ENCODE results near the gene SMNDC1. TPM values are rescaled to one million over a fixed set of nuclear protein-coding genes. Genes with fewer than 3 reads are reported as not detected.
"Not testable (repeated sequence)": the region's sequence is repeated elsewhere in the genome, so short reads cannot be mapped to it uniquely, and the experiment has no call there.

The SMNDC1 gene
- 8.4 and 11.5 TPM in 2 replicates for total RNA-seq

DNA sequence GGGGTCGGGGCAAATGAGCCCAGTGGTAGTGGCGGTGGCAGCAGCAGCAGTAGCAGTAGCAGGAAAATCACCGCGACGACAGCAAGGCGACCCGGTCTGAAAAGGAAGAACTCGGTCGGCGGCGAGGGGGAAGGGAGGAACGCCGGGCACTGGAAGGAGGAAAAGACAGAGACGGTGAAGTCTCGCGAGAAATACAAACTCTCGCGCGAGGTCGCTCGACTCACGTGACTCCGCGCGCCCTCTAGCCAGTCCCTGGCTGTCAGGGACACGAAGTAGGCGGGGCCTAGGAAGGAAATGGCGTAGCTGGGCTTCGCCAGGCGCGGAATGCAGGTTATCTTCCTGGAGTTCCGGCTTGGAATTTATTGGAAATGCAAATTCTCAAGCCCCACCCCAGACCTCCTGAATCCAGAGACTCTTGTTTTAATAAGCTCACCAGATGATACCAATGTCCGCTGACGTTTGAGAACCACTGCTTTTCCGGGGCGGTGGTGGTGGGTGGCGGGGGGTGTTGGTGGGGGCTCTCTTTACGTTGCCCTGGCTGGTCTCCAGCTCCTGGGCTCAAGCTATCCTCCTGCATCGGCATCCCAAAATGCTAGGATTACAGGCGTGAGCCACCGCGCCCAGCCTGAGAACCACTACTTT is at the start of gene SMNDC1:
Gene SMNDC1, minus strand, starts transcription at position 141 of the 642 bp plus-strand sequence. CDS start 1,333 bp downstream, outside the sequence.
- peak; percentile 96 for DNase-seq (ENCODE audit: extremely low read depth, low read depth, low spot score)

DNA sequence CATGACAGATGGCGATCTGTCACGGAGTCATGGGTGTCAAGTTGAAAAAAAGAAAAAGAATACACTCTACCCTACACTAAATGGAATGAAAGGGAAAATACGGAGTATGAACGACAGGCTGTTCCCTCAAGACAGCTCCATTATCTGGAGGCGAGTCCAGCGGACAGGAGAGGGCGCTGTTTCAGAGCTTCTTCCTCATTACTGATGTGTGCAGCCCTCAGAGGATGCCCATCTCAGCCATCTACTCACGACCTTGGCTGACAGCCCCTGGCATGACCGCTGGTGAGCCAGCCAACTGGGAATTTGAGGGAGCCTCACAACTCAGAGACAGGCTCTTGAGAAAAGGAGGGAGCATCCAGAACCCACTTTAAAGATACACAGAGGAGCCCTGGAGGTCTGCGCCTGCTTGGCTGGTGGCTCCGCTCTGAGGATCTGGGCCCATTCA is 49.6 kb upstream of the SMNDC1 start:
- no peak for DNase-seq (ENCODE audit: extremely low read depth, low read depth, low spot score)

DNA sequence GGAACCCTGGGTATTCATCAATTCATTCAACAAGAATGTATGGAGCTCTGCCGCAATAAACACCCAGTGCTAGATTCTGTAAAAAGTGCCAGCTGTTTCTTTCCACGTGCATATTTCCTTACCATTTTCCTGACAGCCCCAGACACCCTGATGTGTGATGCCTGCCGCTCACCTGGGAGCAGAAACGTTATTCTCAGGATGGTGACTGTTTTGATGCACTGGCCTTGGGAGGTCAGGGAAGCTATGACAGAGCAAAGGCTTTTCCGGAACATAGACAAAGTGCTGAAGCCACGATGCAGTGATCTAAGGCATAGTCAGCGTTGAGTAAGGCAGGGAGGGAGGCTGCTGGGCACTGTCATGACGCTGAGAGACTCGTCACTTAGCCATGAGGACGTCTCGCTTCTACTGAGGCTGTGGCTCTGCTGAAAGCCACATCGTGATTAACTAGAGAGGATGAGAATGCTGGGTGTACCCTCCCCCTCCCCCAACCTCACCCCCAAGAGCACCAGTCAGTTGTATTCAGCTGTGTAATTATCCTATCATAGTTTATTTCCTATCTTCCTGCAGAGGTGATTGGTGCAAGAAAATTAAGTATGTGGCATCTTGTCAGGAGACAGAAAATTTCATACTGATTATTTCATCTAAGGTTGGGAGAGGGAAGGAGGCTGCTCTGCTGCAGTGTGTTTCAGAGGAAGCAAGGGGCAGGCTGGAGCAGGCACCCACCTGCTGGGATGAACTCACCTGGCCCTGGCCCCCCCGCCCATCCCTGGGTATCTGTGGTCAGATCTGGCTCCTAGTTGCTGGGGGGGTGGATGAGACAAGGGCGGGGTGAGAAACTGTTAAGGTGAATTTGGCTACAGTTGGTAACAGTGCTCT is 48.8 kb upstream of the SMNDC1 start:
- DNase-seq (ENCODE audit: extremely low read depth, low read depth, low spot score): no peak

DNA sequence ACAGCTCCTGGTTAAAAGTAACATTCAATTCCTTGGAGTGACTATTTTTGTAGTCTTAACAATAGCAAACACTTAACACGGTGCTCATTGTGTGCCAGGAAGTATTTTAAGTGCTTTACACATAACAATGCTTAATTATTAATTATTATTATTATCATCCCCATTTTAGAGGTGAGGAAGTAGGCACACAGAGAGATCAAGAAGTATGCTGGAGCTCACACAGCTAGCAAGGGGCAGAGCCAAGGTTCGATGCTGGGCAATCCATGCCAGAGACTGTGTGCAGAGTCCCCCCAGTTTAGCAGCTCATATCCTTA is 48.2 kb upstream of the SMNDC1 start:
- no peak for DNase-seq (ENCODE audit: extremely low read depth, low read depth, low spot score)

DNA sequence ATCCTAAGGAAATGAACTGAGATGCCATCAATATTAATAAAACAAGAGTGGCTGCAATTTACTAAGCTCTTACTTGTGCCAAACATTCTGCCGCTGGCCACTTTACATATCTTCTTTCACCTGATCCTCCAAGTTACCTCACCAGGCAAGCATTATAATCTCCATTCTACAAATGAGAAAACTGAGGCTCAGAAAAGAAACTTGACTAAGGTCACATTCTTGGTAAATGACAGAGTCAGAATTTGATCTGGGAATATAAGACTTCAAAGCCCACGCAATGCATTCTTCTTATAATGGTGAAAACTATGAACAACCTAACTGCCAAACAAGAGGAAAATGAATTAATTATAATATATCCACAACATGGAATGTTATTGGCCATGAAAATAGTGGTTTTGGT is 46.1 kb upstream of the SMNDC1 start:
- DNase-seq (ENCODE audit: extremely low read depth, low read depth, low spot score): no peak

DNA sequence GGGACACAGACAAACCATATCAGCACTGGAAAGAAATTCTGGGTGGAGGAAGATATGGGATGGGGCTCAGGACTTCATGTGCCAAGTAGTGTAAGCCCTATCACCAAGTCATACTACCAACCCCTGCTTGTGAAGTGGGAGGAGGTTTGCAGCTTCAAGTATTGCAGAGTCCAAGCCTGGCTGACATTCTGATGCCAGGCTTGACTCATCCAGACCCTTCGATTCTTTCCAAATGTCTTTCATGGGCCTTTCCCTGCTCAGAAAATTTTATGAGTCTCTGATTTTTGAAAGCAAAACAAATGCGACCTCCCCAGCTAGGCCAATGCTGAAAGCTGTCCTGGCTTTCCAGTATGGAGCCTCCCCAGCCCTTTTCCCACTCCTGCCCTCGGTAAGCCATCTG is 45.1 kb upstream of the SMNDC1 start:
- DNase-seq (ENCODE audit: extremely low read depth, low read depth, low spot score): no peak

DNA sequence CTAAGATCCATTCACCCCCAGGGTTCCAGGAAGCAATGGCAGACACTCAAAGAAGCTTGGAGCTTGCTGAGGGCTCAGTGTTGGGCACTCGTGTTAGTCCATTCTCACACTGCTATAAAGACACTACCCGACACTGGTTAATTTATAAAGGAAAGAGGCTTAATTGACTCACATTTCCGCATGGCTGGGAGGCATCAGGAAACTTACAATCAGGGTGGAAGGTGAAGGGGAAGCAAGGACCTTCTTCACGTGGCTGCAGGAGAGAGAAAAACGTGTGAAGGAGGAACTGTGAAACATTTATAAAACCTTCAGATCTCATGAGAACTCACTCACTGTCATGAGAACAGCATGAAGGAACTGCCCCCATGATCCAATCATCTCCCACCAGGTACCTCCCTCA is 44.7 kb upstream of the SMNDC1 start:
- no peak for DNase-seq (ENCODE audit: extremely low read depth, low read depth, low spot score)

DNA sequence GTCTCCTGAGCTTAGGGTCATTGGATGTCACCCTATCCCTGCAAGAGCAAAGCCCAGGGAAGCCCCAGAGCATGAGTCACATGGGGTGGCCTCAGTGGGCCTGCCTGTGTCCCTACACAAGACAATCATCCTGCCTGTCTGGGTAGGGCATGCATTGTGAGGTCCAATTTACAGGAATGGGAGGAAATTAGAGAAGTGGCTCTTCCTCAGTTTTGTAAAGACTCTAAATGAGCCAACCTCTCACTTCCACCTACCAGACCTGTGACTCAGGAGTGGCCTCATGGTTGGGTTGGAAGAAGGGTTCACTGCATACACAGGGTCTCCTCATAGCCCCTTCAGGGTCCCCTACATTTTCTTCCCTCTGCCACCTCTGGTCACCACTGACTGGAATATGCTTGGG is 43.6 kb upstream of the SMNDC1 start:
- DNase-seq (ENCODE audit: extremely low read depth, low read depth, low spot score): no peak

DNA sequence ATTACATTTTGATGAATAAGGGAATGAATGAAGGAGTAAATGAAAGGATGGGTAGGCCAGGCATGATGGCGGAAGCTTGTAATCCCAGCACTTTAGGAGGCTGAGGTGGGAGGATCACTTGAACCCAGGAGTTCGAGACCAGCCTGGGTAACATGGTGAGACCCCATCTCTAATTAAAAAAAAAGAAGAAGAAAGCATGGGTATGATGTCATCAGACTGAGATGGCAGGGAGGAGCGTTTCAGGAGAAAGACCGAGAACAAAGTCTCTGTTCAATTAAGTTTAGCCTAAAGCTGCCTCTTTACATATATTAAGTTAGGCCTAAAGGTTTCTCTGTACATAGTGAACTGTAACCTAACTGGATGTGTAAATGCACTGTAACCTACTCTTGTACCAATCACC is 42.2 kb upstream of the SMNDC1 start:
- DNase-seq (ENCODE audit: extremely low read depth, low read depth, low spot score): no peak

DNA sequence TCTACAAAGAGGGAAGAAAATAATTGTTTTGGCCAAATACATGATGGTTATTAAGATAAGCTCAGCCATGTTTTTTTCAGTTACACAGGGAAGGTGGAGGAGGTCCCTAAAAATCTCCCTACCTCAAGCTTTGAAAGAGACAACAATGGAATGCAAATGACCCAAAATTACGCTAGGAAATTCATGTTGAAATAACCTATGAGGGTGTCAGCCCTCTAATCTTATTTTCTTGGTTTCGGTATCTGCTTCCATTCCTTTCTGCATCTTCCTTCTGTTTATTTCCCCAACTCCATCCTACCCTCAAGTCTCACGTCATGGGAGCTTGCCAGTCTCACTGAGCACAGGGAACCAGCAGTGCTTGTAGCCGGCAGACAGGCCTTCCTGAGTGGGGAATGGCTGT is 40.6 kb upstream of the SMNDC1 start:
- DNase-seq (ENCODE audit: extremely low read depth, low read depth, low spot score): no peak

DNA sequence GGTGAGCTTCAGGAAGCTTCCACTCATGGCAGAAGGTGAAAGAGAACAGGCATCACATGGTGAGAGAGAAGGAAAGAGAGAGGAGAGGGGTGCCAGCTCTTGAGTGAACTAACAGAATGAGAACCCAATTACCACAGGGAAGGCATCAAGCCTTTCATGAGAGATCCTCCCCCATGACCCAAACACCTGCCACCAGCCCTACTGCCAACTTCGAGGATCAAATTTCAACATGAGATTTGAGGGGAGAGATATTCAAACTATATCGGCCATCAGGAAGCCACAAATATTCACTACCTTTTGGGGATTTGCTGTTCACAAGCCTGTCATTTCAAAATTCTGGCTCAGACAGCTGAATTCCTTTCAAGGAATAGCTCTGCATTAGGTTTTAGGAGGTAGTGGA is 39.9 kb upstream of the SMNDC1 start:
- DNase-seq (ENCODE audit: extremely low read depth, low read depth, low spot score): no peak

DNA sequence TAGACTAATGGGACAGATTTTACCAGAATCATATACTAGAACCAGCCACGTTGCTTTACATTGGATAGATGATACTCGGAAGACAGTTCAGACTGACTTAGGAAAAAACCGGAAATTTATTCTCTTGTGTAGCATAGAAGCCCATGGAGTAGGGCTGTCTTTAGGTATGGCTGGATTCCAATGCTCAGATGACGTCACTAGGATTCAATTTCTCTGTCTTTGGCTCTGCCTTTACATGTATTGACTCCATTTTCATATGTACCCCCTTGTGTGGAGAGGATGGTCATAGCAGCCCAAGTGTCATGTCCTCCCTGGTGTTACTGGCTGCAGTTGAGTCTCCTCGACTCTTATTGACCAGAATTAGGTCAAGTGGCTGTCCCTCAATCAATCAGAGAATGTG is 39.2 kb upstream of the SMNDC1 start:
- no peak for DNase-seq (ENCODE audit: extremely low read depth, low read depth, low spot score)

DNA sequence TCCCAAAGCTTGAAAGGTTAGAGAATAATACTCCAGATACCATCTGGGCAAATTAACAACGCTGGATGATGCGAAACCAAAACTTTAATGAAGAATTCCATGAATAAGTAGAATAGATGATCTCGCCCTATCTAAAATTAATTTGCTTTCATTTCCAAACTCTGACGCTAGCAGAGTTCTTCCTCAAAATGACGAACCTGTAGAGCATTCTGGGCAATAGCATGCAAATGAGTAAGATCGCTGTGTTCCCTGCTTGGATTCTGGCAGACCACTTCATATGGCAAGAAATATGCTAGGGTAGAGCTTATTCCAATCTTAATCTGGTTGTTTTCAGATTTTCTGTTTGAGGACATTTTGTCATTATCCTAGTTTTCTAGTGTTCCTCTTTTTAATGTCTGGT is 36.1 kb upstream of the SMNDC1 start:
- DNase-seq (ENCODE audit: extremely low read depth, low read depth, low spot score): no peak

DNA sequence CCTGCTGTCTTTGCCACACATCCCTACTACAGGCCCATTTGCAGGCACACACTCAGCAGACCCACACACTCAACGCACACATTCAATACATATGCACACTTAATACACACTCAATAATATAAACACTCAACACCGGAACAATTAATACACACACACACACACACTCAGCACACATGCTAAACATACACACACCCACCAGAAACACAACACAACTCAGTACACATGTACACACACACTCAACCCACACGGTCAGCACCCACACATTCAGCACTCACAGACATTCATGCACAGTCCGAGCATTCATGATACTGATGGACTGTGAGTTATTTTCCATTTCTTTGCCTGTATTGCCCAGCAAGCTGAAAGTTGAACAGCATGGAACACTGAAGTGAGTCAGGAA is 35.4 kb upstream of the SMNDC1 start:
- DNase-seq (ENCODE audit: extremely low read depth, low read depth, low spot score): no peak

DNA sequence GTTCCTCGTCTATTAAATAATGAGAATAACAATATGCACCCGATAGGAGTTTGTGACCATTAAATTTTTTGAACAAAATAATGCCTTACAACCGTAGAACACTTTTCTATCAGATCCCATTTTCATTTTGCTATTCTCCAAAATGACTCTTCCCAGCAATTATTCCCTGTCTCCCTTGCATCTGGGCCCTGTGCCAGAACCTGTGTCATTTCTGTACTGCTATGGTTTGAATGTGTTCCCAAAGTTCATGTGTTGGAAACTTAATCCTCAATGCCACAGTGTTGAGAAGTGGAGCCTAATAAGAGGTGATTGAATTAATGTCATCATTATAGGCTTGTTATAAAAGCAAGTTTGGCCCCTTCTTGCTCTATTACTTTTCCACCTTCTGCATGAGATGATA is 33.2 kb upstream of the SMNDC1 start:
- DNase-seq (ENCODE audit: extremely low read depth, low read depth, low spot score): no peak

DNA sequence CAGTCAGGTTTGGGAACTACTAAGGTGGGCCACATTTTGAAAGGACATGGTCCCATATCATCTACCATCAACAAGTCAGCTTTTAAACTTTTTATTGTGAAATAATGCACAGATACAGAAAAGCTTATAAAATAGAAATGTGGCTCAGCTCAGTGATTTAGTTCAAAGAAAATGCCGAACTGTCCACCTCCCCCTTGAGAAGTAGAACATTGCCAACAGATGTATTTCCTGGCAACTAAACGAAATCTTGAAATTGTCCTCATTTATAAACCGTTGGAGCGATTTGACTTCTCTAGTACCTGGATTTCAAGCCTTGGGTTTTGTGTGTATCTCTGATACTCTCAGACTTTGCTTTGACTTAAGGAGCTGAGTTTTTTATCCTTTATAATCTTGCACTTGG is 32.7 kb upstream of the SMNDC1 start:
- DNase-seq (ENCODE audit: extremely low read depth, low read depth, low spot score): no peak

DNA sequence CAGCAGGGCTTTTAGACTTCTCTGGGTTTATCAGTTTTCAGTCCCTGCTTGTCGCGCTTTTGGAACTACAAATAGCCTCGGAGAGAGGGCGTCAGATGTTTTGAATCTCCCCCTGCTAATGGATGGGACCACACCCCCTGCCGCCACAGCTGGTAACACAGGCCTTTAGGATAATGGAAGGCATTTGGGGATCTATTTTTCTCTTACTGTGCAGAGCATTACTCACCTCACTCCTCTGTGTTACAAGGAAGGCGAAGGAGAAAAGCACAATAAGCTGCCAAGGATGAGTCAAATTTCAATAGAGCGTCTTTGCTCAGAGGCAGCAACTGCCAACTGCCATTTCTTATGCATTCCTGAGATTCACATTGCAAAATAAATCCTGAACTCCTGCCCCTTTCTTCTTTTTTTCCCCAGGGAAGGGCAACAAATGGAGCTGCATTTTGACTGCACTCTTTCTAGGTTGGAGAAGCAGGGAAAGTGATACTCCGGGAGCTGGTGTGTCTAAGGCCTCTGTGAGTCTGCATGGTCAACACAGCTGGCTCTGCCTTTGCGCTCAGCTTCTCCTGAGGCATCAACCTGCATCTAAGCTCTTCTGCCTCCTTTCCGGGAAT is 31.5 kb upstream of the SMNDC1 start:
- no peak for DNase-seq (ENCODE audit: extremely low read depth, low read depth, low spot score)

DNA sequence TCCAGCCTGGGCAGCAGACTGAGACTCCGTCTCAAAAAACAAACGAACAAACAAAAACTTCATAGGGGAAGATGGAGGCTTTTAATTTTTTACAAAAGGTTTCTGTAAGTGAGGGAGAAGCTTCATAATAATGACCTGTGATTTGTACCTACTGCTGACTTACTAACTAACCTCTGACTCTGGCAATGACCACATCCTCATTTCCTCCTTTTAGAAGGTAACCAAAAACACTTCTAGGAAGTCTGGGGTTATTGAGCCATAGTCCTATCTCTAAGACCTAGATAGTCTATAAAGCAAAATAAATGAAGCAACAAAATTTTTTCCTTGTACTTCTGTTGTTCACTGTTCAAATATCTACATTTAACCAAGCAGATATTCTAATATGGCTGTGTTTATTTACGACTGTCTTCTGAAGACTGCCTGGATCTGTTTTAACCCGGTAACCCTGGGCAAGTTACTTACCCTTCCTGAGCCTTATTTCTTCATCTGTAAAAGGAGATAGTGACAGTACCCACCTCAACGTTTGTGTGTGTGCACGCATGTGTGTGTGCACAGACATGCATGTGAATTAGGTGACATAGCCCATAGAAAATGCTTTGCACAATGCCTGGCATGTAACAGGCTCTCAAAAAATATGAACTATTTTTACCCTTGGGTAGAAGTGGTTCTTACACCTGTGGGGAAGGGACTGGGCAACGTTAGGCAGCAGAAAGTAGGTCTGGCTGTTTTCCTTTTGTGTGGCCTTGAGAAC is 30.8 kb upstream of the SMNDC1 start:
- no peak for DNase-seq (ENCODE audit: extremely low read depth, low read depth, low spot score)

DNA sequence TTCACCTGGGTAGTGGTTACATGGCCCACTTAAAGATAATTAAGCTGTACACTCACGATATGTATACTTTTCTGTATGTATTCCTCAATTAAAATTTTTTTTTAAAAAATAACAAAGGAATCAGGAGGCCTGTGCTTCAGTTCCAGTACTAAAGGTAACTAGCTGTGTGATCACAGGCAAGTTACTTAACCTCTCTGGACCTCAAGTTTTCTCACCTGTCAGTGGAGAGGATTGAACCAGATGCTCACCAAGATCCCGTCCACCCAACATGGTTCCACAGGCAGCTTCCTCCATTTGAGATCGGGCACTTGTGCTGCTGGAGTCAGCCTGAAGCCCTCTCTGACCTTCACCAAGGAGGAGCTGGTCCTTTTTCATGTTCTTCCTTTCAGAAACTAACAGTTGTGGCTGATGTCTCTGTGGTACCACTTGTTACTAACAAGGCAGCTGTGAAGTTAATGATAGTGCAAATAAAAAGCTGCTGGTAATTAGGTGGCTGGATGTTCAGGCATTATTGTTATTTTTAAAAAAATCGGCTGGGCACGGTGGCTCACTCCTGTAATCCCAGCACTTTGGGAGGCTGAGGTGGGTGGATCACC is 29.4 kb upstream of the SMNDC1 start:
- DNase-seq (ENCODE audit: extremely low read depth, low read depth, low spot score): no peak

DNA sequence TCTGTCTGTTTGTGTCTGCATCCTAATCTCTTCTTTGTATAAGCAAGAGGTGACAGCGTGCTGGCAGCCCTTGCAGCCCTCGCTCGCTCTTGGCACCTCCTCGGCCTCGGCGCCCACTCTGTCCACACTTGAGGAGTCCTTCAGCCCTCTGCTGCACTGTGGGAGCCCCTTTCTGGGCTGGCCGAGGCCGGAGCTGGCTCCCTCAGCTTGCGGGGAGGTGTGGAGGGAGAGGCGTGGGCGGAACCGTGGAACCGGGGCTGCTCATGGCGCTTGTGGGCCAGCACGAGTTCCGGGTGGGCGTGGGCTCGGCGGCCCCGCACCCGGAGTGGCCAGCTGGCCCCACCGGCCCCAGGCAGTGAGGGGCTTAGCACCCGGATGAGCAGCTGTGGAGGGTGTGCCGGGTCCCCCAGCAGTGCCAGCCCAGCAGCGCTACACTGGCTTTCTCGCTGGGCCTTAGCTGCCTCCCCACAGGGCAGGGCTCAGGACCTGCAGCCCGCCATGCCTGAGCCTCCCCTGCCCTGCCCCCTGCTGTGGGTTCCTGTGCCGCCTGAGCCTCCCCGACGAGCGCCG is 26.6 kb upstream of the SMNDC1 start:
- not testable (repeated sequence) for DNase-seq (ENCODE audit: extremely low read depth, low read depth, low spot score)

DNA sequence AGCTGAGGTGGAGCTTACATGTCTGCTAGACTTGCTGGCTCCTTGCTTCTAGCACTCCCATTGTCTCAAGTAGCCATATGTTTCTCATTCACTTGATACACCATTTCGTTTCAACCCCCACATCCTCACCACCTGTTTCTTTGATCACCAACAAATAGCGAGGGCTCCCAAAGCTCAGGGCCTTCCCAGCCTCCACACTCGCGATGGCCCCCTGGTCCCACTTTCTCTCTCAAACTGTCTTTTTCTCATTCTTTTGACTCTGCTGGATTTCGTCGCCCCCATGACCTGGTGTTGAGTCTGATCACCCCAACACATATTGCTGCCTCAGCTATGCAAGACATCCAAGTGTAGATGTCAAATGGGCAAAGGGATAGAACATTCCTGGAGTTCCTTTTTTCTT is 26.0 kb upstream of the SMNDC1 start:
- DNase-seq (ENCODE audit: extremely low read depth, low read depth, low spot score): no peak
